Ascending aorta (tissue), 2 donors: ENCODE data around the gene CAMTA1. TPM values are rescaled to one million over a fixed set of nuclear protein-coding genes. Genes with fewer than 3 reads are reported as not detected.
A peak's percentile ranks its signal among the peaks of the same experiment; 100 is the strongest.

Experiments used
- DNase-seq, 2 donors: peaks; one replicate each; pipeline ENCODE4 v3.0.0-alpha.2; 2019; ENCODE audit warnings: low spot score in 2 of 2
- H3K27ac ChIP-seq, 2 donors: fragments of 200-600 bp; sonication (generic); one replicate each; pipeline ENCODE4 v1.5.1; 2016 to 2017; ENCODE audit warnings: mild to moderate bottlenecking in 1 of 2
- H3K27me3 ChIP-seq: fragments of 200-600 bp; sonication (generic); one replicate; pipeline ENCODE4 v1.5.1; 2017
- H3K36me3 ChIP-seq, 2 donors: fragments of 200-600 bp; sonication (generic); one replicate each; pipeline ENCODE4 v1.5.1; 2016
- H3K4me1 ChIP-seq, 2 donors: fragments of 200-600 bp; sonication (generic); one replicate each; pipeline ENCODE4 v1.5.1; 2016 to 2017; ENCODE audit warnings: mild to moderate bottlenecking in 1 of 2
- H3K4me3 ChIP-seq, 2 donors: fragments of 200-600 bp; sonication (generic); one replicate each; pipeline ENCODE4 v1.5.1; 2016 to 2017; ENCODE audit warnings: mild to moderate bottlenecking in 1 of 2
- H3K9me3 ChIP-seq, 2 donors: fragments of 200-600 bp; sonication (generic); one replicate each; pipeline ENCODE4 v1.5.1; 2016
- intact Hi-C: fragments of 100-400 bp; cut with DNase I; formaldehyde crosslinking; loops from one replicate; pipeline ENCODE4 v1.15.1; 2023
- total RNA-seq: library from RNA; depleted of rRNA; stranded (reverse); fragments of >200 nt; gene quantifications from one replicate; pipeline ENCODE4 v1.1.0, GENCODE V29; 2016
- TF ChIP-seq, protein P1 (sequence below), 3 experiments: fragments of 200-600 bp in 2 of 3; fragments of 450-650 bp in 1 of 3; sonication (generic) in 2 of 3; IDR thresholded peaks; one replicate each; pipeline ENCODE4 v1.5.1; 2016 to 2019; ENCODE audit warnings: antibody characterized with exemption in 3 of 3, mild to moderate bottlenecking in 1 of 3, moderate library complexity in 1 of 3

CAMTA1 gene
- total RNA-seq, 1 donor from 2014 or later: 53.3 TPM

DNA sequence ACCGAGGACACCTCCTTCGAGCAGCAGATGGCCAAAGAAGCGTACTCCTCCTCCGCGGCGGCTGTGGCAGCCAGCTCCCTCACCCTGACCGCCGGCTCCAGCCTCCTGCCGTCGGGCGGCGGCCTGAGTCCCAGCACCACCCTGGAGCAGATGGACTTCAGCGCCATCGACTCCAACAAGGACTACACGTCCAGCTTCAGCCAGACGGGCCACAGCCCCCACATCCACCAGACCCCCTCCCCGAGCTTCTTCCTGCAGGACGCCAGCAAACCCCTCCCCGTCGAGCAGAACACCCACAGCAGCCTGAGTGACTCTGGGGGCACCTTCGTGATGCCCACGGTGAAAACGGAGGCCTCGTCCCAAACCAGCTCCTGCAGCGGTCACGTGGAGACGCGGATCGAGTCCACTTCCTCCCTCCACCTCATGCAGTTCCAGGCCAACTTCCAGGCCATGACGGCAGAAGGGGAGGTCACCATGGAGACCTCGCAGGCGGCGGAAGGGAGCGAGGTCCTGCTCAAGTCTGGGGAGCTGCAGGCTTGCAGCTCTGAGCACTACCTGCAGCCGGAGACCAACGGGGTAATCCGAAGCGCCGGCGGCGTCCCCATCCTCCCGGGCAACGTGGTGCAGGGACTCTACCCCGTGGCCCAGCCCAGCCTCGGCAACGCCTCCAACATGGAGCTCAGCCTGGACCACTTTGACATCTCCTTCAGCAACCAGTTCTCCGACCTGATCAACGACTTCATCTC is 879.1 kb downstream of the CAMTA1 start:
- no peaks in the 10 kb centered on the region for H3K27me3 ChIP-seq
- TF ChIP-seq, protein P1, sequence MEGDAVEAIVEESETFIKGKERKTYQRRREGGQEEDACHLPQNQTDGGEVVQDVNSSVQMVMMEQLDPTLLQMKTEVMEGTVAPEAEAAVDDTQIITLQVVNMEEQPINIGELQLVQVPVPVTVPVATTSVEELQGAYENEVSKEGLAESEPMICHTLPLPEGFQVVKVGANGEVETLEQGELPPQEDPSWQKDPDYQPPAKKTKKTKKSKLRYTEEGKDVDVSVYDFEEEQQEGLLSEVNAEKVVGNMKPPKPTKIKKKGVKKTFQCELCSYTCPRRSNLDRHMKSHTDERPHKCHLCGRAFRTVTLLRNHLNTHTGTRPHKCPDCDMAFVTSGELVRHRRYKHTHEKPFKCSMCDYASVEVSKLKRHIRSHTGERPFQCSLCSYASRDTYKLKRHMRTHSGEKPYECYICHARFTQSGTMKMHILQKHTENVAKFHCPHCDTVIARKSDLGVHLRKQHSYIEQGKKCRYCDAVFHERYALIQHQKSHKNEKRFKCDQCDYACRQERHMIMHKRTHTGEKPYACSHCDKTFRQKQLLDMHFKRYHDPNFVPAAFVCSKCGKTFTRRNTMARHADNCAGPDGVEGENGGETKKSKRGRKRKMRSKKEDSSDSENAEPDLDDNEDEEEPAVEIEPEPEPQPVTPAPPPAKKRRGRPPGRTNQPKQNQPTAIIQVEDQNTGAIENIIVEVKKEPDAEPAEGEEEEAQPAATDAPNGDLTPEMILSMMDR (IDR thresholded peaks at IDR 0.05): no peak
- H3K27ac ChIP-seq: no peak overlapping the region
- H3K4me1 ChIP-seq: no peaks in the 10 kb centered on the region
- intact Hi-C loops: no loop called here
- no peak overlapping the region for H3K4me3 ChIP-seq
- no peak for DNase-seq
- no peaks in the 10 kb centered on the region for H3K9me3 ChIP-seq
- no peaks in the 10 kb centered on the region for H3K36me3 ChIP-seq

DNA sequence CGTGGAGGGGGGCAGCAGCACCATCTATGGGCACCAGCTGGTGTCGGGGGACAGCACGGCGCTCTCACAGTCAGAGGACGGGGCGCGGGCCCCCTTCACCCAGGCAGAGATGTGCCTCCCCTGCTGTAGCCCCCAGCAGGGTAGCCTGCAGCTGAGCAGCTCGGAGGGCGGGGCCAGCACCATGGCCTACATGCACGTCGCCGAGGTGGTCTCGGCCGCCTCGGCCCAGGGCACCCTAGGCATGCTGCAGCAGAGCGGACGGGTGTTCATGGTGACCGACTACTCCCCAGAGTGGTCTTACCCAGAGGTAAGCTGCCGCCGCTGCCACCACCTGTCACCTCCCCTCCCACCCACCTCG is 879.6 kb downstream of the CAMTA1 start:
- no peak for DNase-seq
- Histone ChIP-seq H3K4me3 (no peak overlapping the region), H3K4me1 (no peaks in the 10 kb centered on the region), H3K27ac (no peak overlapping the region), H3K36me3 (no peaks in the 10 kb centered on the region), H3K27me3 (no peaks in the 10 kb centered on the region), H3K9me3 (no peaks in the 10 kb centered on the region)
- intact Hi-C loops: no loop called here
- TF ChIP-seq, protein P1 (IDR thresholded peaks at IDR 0.05): no peak

DNA sequence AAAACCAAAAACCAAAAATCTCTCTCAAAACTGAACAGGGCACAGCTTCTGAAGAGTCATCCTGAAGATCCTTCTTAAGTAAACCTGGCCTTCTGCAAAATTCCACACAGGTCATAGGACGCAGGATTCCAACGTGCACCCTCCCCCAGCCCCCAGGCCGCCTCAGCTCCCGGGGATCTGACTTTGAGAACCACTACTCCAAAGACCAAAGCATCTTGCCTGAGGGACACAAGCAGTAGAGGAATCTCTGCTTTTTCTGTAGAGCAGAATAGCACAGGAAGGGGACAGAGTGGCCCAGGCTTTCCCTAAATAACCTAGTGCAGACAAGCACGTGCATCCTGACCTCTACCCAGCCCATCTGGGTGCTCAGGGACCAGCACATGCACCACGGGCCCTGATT is 881.0 kb downstream of the CAMTA1 start:
- H3K27ac ChIP-seq: no peak overlapping the region
- intact Hi-C loops: loop anchor here (2.0 kb wide), 1 partner anchor 37 kb away; no protein-coding TSS in a partner anchor
- H3K36me3 ChIP-seq: no peaks in the 10 kb centered on the region
- no peaks in the 10 kb centered on the region for H3K4me1 ChIP-seq
- DNase-seq: no peak
- no peak overlapping the region for H3K4me3 ChIP-seq
- TF ChIP-seq, protein P1 (IDR thresholded peaks at IDR 0.05): no peak
- no peaks in the 10 kb centered on the region for H3K27me3 ChIP-seq
- no peaks in the 10 kb centered on the region for H3K9me3 ChIP-seq

DNA sequence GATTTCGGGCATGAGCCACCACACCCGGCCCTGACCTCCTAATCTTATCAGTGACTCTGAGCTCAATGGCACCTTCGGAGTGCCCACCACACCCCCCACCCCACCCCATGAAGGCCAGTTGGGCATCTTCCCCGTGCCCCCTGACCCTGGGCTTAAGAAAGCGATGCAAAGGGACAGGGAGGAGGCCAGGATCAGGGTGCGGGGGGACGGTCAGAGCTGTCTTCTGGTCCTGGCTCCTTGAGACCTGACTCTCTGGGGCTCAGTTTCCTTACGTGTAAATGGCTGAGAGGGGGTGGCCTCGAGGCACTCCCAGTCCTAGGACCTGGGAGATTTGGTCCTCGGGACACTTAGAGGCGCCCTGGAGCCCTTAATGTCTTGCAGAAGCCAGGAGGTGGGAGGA is 881.9 kb downstream of the CAMTA1 start:
- DNase-seq: no peak
- H3K4me1 ChIP-seq: no peaks in the 10 kb centered on the region
- no peak overlapping the region for H3K27ac ChIP-seq
- H3K4me3 ChIP-seq: no peak overlapping the region
- H3K27me3 ChIP-seq: no peaks in the 10 kb centered on the region
- TF ChIP-seq, protein P1 (IDR thresholded peaks at IDR 0.05): no peak
- no peaks in the 10 kb centered on the region for H3K9me3 ChIP-seq
- no peaks in the 10 kb centered on the region for H3K36me3 ChIP-seq
- intact Hi-C loops: loop anchor here (1.0 to 2.0 kb wide), 3 partner anchors 36 to 235 kb away; no protein-coding TSS in a partner anchor

DNA sequence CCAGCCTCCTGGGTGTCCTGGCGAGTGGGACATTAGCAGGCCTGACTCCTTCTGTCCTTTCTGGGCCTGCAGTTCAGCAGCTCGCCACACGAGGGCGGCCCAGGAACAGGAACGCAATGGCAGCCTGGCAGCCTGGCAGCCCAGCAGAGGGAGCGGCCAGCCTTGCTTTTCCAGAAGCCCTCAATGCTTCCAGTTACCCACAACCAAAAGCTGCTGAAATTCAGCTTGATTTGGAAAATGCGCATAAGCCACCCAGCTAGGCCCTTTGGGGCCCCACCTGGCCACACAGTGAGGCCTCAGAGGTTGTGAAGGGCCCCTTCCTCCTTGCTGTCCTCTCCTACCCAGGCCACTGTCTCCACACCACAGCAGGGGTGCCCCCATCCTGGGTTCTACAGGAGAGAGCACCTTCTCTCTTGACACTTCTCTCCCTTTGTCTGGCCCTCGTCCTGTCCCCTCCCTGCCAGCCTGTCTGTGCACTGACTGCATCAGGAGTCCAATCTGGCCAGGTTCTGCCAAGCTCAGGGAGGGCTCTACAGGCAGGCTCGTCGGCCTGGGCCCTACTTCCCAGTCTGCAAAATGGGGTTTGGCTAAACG is 882.5 kb downstream of the CAMTA1 start:
- Histone ChIP-seq H3K36me3 (no peaks in the 10 kb centered on the region), H3K27me3 (no peaks in the 10 kb centered on the region), H3K4me1 (no peaks in the 10 kb centered on the region), H3K9me3 (no peaks in the 10 kb centered on the region), H3K27ac (no peak overlapping the region), H3K4me3 (no peak overlapping the region)
- DNase-seq: peak; percentile 61 to 95
- TF ChIP-seq, protein P1 (IDR thresholded peaks at IDR 0.05): peak; percentile 99 to 100 (median 100)
- intact Hi-C loops: loop anchor here (1.0 to 2.0 kb wide), 3 partner anchors 35 to 235 kb away; no protein-coding TSS in a partner anchor
